Gastroesophageal sphincter (tissue), 4 donors: ENCODE results near the gene CDK14. TPM values are rescaled to one million over a fixed set of nuclear protein-coding genes. Genes with fewer than 3 reads are reported as not detected.

Experiments
- ATAC-seq: fragments of 150-250 bp; one replicate; pipeline ENCODE4 v1.9.1; 2016; ENCODE audit warnings: mild to moderate bottlenecking, moderate library complexity
- H3K27ac ChIP-seq, 4 donors: fragments of 200-600 bp; sonication (generic) in 3 of 4; 1 replicate in 3 of 4; 2 replicates in 1 of 4; pipeline ENCODE4 v1.5.1; 2016 to 2019
- H3K27me3 ChIP-seq: fragments of 200-600 bp; sonication (generic); one replicate; pipeline ENCODE4 v1.5.1; 2019
- H3K36me3 ChIP-seq, 2 donors: fragments of 200-600 bp; sonication (generic); one replicate each; pipeline ENCODE4 v1.5.1; 2019; ENCODE audit warnings: control low read depth in 1 of 2
- H3K4me1 ChIP-seq, 3 donors: fragments of 200-600 bp; sonication (generic); 1 replicate in 2 of 3; 2 replicates in 1 of 3; pipeline ENCODE4 v1.5.1; 2016 to 2019; ENCODE audit warnings: control low read depth in 2 of 3
- H3K4me3 ChIP-seq, 2 donors: fragments of 200-600 bp; sonication (generic); one replicate each; pipeline ENCODE4 v1.5.1; 2019; ENCODE audit warnings: mild to moderate bottlenecking in 1 of 2, moderate library complexity in 1 of 2
- H3K9me3 ChIP-seq, 3 donors: fragments of 200-600 bp; sonication (generic); one replicate each; pipeline ENCODE4 v1.5.1; 2017 to 2019; ENCODE audit warnings: control low read depth in 2 of 3
- EP300 ChIP-seq: sonication (generic); formaldehyde crosslinking; IDR thresholded peaks from one replicate; pipeline ENCODE4 v1.6.1; 2017; ENCODE audit warnings: antibody characterized with exemption, mild to moderate bottlenecking
- POLR2A ChIP-seq, 2 donors: fragments of 450-650 bp; IDR thresholded peaks; one replicate each; pipeline ENCODE4 v1.6.1; 2017; ENCODE audit warnings: antibody characterized with exemption in 2 of 2, mild to moderate bottlenecking in 2 of 2, moderate library complexity in 1 of 2
- POLR2AphosphoS5 ChIP-seq: sonication (generic); formaldehyde crosslinking; IDR thresholded peaks from one replicate; pipeline ENCODE4 v1.6.1; 2017; ENCODE audit warnings: antibody characterized with exemption
- WGBS, 2 donors: methylation state at CpG; one replicate each; pipeline ENCODE4 v1.1.5; 2018; ENCODE audit warnings: low coverage in 1 of 2; 5-methylcytosine and 5-hydroxymethylcytosine counted together
- total RNA-seq, 4 donors: library from RNA; depleted of rRNA; stranded (reverse); fragments of >200 nt; gene quantifications; one replicate each; pipeline ENCODE4 v1.1.0, GENCODE V29; 2016
- TF ChIP-seq, protein P1 (sequence below), 4 experiments: fragments of 200-600 bp in 2 of 4; fragments of 450-650 bp in 2 of 4; sonication (generic) in 1 of 4; IDR thresholded peaks; one replicate each; pipeline ENCODE4 v1.5.1; 2017 to 2019; ENCODE audit warnings: antibody characterized with exemption in 4 of 4, mild to moderate bottlenecking in 2 of 4, moderate library complexity in 2 of 4

Gene CDK14
- total RNA-seq = 10 to 100 TPM; 14.8 to 28.7 (median 18.4) TPM

DNA sequence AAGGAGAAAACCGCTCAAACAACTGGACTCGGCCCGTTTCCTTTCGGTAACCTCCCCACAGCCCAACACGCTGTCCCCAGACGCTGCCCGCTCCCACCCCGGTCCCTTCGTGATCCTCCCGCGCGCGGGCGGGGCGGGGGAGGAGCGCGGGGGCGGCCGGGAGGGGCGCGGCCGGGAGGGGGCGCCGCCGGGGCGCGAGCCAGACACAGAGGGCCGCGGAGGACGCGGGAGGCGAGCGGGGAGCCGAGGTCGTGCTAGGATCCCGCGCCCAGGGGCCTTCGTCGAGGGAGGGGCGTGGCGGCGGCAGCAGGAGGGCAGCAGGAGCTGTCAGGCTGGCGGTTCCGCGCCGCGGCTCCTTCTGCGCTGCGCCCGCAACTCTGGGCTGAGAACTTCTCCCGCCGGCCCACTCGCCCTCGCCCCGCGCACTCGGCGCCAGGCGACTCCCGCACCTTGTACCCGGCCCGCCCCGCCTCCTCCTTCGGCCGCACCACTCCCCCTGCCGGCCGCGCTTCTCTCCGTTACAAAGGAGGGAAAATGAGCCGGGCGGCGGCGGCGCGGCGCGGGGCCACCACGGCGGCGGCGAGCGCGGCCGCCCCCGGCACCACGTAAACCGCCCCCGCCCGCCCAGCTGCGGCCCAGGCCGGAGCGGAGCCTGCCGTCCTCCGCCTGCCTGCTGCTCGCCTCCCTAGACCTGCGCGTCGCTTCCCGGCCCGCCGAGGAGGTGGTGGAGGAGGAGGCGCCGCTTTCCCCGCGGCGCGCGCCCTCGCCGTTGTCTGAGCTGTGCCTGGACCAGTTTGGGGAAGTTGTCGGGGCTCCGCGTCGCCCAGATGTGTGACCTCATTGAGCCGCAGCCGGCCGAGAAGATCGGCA lies at the start of gene CDK14:
Gene CDK14, plus strand, starts transcription at position 521 of the 870 bp plus-strand sequence. Its CDS starts 307 bp downstream, at position 828.
- Histone ChIP-seq H3K4me3 (peak within 1 kb of the TSS; percentile 83 to 89), H3K27me3 (no peaks in the 10 kb centered on the region), H3K36me3 (no peaks in the 10 kb centered on the region), H3K27ac (peak within 1 kb of the TSS; percentile 65 to 94 (median 91)), H3K9me3 (no peaks in the 10 kb centered on the region), H3K4me1 (peaks cover 0 to 31% (median 2%) of the 10 kb centered on the region in 3 donors)
- peak; percentile 90 for ATAC-seq
- WGBS, 2 donors = no CpG with 5 or more reads among the region's 118 CpGs
- TF ChIP-seq POLR2A (IDR thresholded peaks at IDR 0.05) = peak; percentile 19 to 27
- TF ChIP-seq, protein P1, sequence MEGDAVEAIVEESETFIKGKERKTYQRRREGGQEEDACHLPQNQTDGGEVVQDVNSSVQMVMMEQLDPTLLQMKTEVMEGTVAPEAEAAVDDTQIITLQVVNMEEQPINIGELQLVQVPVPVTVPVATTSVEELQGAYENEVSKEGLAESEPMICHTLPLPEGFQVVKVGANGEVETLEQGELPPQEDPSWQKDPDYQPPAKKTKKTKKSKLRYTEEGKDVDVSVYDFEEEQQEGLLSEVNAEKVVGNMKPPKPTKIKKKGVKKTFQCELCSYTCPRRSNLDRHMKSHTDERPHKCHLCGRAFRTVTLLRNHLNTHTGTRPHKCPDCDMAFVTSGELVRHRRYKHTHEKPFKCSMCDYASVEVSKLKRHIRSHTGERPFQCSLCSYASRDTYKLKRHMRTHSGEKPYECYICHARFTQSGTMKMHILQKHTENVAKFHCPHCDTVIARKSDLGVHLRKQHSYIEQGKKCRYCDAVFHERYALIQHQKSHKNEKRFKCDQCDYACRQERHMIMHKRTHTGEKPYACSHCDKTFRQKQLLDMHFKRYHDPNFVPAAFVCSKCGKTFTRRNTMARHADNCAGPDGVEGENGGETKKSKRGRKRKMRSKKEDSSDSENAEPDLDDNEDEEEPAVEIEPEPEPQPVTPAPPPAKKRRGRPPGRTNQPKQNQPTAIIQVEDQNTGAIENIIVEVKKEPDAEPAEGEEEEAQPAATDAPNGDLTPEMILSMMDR (IDR thresholded peaks at IDR 0.05) = peak; percentile 15 to 69 (median 66)
- no peak for TF ChIP-seq EP300
- TF ChIP-seq POLR2AphosphoS5 = peak; percentile 3

DNA sequence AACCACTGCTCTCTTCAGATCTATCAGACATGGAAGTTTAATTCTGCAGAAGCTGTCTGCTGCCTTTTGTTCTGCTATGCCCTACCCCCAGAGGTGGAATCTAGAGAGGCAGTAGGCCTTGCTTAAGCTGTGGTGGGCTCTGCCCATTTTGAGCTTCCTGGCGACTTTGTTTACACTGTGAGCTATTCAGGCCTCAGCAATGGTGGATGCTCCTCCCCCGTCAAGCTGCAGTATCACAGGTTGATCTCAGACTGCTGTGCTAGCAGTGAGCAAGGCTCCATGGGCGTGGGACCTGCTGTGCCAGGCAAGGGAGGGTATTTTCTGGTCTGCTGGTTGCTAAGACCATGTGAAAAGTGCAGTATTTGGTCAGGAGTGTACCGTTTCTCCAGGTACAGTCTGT lies 45.1 kb upstream of the CDK14 start:
- Histone ChIP-seq H3K9me3 (no peaks in the 10 kb centered on the region), H3K27me3 (no peaks in the 10 kb centered on the region), H3K36me3 (no peaks in the 10 kb centered on the region), H3K27ac (no peak overlapping the region), H3K4me3 (no peak overlapping the region), H3K4me1 (no peaks in the 10 kb centered on the region)
- ATAC-seq = no peak
- WGBS, 2 donors = 64 to 67% methylated on average over 1 to 4 of the region's 4 CpGs
- TF ChIP-seq POLR2AphosphoS5 (no peak), EP300 (no peak), POLR2A (IDR thresholded peaks at IDR 0.05) (no peak)
- TF ChIP-seq, protein P1 (IDR thresholded peaks at IDR 0.05) = no peak

DNA sequence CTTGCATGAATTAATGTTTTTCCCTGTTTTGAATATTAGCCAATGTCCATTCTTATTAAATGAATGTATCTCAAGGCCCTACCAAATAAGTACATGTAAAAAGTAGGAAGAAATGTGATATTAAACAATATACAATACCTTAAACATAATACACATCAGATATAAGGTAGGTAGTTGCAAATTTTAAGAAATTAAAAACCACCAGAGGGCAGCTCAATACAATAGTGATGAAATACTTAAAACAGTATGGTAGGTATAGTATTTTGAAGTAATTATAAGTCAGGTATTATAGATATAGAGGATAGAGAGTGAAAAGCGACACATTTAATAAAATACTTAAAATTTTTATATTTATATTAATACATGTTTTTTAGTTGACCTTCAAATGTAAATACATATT lies 43.6 kb upstream of the CDK14 start:
- Histone ChIP-seq H3K4me3 (no peak overlapping the region), H3K4me1 (no peaks in the 10 kb centered on the region), H3K9me3 (no peaks in the 10 kb centered on the region), H3K27ac (no peak overlapping the region), H3K36me3 (no peaks in the 10 kb centered on the region), H3K27me3 (no peaks in the 10 kb centered on the region)
- no peak for ATAC-seq
- 64 to 82% methylated on average over 1 of the region's 1 CpG for WGBS, 2 donors
- TF ChIP-seq EP300 (no peak), POLR2A (IDR thresholded peaks at IDR 0.05) (no peak)
- TF ChIP-seq, protein P1 (IDR thresholded peaks at IDR 0.05) = peak in 2 of 4 experiments; percentile 17 to 28

DNA sequence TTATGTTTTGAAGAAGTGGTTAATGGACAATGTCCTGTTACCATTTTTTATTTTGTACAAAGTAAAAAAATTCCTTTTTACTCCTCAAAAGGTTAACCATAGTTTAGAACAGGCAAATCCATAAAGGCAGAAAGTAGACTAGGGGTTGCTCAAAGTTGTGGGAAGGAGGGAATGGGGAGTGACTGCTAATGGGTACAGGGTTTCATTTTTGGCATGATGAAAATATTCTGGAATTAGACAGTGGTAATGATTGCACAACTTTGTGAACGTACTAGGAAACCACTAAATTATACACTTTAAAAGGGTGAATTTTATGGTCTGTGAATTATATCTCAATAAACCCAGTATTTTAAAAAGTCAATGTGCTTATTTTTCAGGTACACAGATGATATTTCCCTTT lies 35.4 kb upstream of the CDK14 start:
- Histone ChIP-seq H3K27me3 (no peaks in the 10 kb centered on the region), H3K4me1 (no peaks in the 10 kb centered on the region), H3K9me3 (no peaks in the 10 kb centered on the region), H3K36me3 (no peaks in the 10 kb centered on the region), H3K4me3 (no peak overlapping the region), H3K27ac (no peak overlapping the region)
- 34 to 63% methylated on average over 1 of the region's 1 CpG for WGBS, 2 donors
- TF ChIP-seq EP300 (no peak), POLR2AphosphoS5 (no peak), POLR2A (IDR thresholded peaks at IDR 0.05) (no peak)
- TF ChIP-seq, protein P1 (IDR thresholded peaks at IDR 0.05) = no peak
- ATAC-seq = no peak

DNA sequence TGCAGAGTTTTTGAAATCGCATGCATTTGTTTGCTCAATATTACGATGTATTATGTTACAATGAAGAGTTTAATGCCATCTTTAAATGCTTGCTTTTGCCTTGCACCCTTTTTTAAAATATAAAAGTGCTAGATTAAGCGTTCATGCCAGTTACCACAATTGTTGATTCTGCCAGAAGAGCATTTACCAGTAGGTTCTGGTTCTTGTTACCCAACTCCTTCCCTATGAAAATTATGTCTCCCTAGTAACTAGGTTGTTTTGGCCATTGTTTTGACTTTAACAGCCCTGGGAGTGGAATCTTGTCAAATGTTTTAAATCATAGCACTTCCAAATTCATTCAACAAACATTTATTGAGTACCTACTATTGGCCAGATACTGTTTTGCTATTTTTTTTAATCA lies 32.8 kb upstream of the CDK14 start:
- H3K27ac ChIP-seq = no peak overlapping the region
- H3K27me3 ChIP-seq = no peaks in the 10 kb centered on the region
- H3K4me3 ChIP-seq = no peak overlapping the region
- H3K36me3 ChIP-seq = no peaks in the 10 kb centered on the region
- no peaks in the 10 kb centered on the region for H3K4me1 ChIP-seq
- WGBS, 2 donors = 60 to 63% methylated on average over 3 of the region's 3 CpGs
- TF ChIP-seq POLR2AphosphoS5 (no peak), EP300 (no peak), POLR2A (IDR thresholded peaks at IDR 0.05) (no peak)
- TF ChIP-seq, protein P1 (IDR thresholded peaks at IDR 0.05) = no peak
- ATAC-seq = no peak
- H3K9me3 ChIP-seq = no peaks in the 10 kb centered on the region
